COLO829 (cell line): ENCODE results near the gene AP1S3.

ENCODE experiments used
- DNase-seq: peaks from one replicate; pipeline ENCODE4 v3.0.0; 2012; ENCODE audit warnings: low spot score

AP1S3 gene

GRCh38 chr2:223759569-223760430 is 77.6 kb downstream of the AP1S3 start:
- DNase-seq: no peak

- DNase-seq: peak; percentile 17
Observed at GRCh38 chr2:223758131-223758840, 79.1 kb downstream of the AP1S3 start.

GRCh38 chr2:223753940-223754339 is 83.4 kb downstream of the AP1S3 start:
- no peak for DNase-seq

- DNase-seq: no peak
Observed at GRCh38 chr2:223751012-223751411, 86.4 kb downstream of the AP1S3 start.

GRCh38 chr2:223747392-223748042 is 89.9 kb downstream of the AP1S3 start:
- DNase-seq: no peak

GRCh38 chr2:223746611-223747010 is 90.8 kb downstream of the AP1S3 start:
- no peak for DNase-seq

- no peak for DNase-seq
Observed at GRCh38 chr2:223744580-223744979, 92.8 kb downstream of the AP1S3 start.

GRCh38 chr2:223740679-223741078 is 96.7 kb downstream of the AP1S3 start:
- no peak for DNase-seq

GRCh38 chr2:223737207-223737606 is 100.2 kb downstream of the AP1S3 start:
- no peak for DNase-seq

- no peak for DNase-seq
Observed at GRCh38 chr2:223736488-223736887, 100.9 kb downstream of the AP1S3 start.

GRCh38 chr2:223735659-223736244 is 101.6 kb downstream of the AP1S3 start:
- DNase-seq: no peak

GRCh38 chr2:223735035-223735640 is 102.2 kb downstream of the AP1S3 start:
- no peak for DNase-seq

GRCh38 chr2:223734346-223734745 is 103.0 kb downstream of the AP1S3 start:
- DNase-seq: no peak

- DNase-seq: no peak
Observed at GRCh38 chr2:223732346-223732745, 105.0 kb downstream of the AP1S3 start.

GRCh38 chr2:223731503-223731902 is 105.9 kb downstream of the AP1S3 start:
- no peak for DNase-seq

- no peak for DNase-seq
Observed at GRCh38 chr2:223729781-223730180, 107.6 kb downstream of the AP1S3 start.

- DNase-seq: peak; percentile 75
Observed at GRCh38 chr2:223727562-223727961, 109.8 kb downstream of the AP1S3 start.

GRCh38 chr2:223725986-223726970 is 111.1 kb downstream of the AP1S3 start:
- no peak for DNase-seq

- DNase-seq: peak; percentile 97
Observed at GRCh38 chr2:223725494-223725893, 111.9 kb downstream of the AP1S3 start.

GRCh38 chr2:223724861-223725260 is 112.5 kb downstream of the AP1S3 start:
- no peak for DNase-seq

- DNase-seq: no peak
Observed at GRCh38 chr2:223723954-223724411, 113.4 kb downstream of the AP1S3 start.
